Femur (tissue), 1 donor: ENCODE data around the gene RNASE4.
"Not testable (repeated sequence)": the region's sequence is repeated elsewhere in the genome, so short reads cannot be mapped to it uniquely, and the experiment has no call there.

Source experiments
- DNase-seq: peaks from one replicate; pipeline ENCODE4 v3.0.0-alpha.2; 2017

The RNASE4 gene, protein sequence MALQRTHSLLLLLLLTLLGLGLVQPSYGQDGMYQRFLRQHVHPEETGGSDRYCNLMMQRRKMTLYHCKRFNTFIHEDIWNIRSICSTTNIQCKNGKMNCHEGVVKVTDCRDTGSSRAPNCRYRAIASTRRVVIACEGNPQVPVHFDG

DNA sequence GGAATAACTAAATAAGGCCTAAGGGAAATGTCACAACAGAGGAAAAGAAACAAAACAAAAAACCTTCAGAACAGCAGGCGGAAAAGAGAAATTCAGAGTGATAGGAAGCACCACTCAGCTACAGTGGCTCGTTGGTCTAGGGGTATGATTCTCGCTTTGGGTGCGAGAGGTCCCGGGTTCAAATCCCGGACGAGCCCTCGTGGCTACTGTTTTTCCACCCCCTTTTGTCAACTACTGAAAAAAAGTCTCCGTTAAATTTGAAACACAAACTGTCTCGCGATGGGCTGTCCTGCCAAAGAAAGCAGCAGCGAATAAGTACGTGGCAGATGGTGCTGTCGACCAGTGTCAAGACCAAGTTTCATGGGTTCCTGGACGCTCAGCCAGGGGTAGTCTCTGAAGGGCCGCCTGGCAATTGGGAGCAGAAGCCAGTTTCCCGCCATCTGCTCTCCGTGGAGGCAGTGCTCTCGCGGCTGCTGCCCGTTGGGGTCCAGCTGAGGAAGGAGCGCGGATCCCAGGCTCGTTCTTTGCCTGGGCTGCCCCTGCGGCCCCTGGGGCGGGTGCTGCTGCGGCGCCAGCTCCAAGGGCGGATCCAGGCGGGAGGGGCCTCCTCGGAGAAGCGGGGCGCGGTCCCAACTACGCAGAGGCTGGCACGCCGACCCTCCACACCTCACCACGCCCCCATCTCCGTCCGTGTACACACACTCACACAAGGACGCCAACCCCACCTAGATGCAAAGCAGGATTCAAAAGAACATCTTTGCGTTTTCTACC, at the start of gene RNASE4:
TSS of gene RNASE4 (plus strand) at position 670 of the 771 bp plus-strand sequence. CDS start 14,812 bp downstream, outside the sequence.
- DNase-seq: peak; percentile 91

DNA sequence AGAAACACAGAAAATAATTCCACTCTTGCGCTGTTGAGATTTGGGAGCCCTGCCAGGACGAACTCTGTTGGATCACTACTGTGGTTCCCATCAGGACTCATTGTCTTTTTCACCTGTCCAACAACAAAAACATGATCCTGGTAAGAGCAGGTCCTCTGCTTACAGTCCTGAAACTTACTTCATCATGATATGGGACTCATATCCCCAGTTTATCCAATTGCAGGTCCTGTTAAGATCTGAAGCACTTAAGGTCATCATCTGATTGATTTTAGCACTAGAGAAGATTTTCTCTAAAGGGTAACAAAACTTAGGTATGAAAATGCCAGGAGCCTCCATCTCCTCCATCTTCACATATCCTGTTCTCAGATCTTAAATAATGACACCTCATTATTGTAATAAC, 42.8 kb upstream of the RNASE4 start, which contains the start of gene OR6S1:
TSS of gene OR6S1 (minus strand) at position 101 of the 400 bp plus-strand sequence. CDS start at position 101, 0 bp downstream.
- no peak for DNase-seq

DNA sequence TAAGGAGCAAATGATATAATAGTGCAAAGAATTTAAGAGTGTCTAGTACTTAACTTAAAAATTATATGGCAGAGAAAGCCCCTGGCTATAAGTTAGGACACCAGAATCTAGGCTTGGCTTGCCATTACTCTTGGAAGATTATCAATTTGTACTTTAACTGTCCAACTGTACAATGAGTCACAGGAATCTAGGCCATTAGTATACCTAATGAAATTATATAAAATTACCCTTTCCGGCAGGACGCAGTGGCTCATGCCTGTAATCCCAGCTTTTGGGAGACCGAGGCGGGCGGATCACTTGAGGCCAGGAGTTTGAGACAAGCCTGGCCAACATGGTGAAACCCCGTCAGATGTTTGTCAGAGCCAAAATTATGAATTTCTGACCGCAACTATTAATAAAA, 42.2 kb upstream of the RNASE4 start:
- no peak for DNase-seq

DNA sequence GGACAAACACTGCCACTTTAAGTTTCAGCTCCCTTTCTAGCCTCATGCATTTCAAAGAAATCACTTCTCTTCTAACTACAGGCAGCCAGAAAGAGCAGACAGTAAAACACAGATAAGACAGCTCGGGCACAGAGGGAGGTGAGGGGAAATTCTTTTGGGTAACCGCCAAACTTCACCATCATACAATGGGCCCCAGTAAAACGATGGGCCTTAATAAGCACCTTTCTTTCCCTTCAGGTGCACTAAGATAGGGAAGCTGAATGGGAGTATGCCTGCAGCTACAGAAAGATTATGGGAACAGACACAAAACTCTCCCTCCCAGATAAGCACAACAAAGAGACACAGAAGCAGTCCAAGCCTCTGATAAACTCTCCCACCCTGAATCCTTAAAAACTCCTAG, 41.6 kb upstream of the RNASE4 start:
- not testable (repeated sequence) for DNase-seq

DNA sequence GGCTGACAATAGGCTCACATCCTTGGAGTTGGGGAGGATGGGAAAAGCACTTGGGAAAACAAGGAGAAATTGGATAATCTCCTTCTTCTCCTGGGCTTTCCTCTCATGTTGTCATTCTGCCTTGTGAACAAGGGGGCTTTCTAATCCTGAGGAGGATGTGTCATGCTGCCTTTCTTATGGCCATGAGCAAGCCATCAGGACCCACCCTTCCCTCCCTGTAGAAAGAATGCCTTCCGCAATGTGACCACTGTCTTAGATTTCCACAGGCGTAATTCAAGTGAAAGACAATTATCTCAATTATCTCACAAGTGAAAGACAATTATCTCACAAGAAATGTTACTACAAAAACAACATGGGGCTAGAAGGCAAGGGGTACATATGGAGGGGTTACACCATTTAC, 39.8 kb upstream of the RNASE4 start:
- DNase-seq: no peak

DNA sequence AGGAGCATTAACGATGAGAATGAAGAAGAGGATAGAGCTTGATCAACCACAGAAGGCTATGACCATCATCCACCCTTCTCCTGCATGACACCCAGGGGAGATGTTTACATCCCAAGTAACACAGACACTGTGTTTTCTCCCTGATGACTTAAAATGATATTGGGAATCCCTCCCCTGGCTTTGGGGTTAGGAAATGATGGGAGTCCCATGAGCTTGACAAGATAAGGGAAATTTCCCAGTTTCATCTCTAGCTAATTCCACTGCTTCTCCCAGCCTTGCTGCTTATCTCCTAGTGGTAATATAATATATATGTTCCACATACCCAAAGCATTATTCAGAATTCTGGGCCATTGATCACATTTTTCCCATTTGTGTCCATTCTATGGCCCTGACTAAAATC, 38.9 kb upstream of the RNASE4 start:
- no peak for DNase-seq

DNA sequence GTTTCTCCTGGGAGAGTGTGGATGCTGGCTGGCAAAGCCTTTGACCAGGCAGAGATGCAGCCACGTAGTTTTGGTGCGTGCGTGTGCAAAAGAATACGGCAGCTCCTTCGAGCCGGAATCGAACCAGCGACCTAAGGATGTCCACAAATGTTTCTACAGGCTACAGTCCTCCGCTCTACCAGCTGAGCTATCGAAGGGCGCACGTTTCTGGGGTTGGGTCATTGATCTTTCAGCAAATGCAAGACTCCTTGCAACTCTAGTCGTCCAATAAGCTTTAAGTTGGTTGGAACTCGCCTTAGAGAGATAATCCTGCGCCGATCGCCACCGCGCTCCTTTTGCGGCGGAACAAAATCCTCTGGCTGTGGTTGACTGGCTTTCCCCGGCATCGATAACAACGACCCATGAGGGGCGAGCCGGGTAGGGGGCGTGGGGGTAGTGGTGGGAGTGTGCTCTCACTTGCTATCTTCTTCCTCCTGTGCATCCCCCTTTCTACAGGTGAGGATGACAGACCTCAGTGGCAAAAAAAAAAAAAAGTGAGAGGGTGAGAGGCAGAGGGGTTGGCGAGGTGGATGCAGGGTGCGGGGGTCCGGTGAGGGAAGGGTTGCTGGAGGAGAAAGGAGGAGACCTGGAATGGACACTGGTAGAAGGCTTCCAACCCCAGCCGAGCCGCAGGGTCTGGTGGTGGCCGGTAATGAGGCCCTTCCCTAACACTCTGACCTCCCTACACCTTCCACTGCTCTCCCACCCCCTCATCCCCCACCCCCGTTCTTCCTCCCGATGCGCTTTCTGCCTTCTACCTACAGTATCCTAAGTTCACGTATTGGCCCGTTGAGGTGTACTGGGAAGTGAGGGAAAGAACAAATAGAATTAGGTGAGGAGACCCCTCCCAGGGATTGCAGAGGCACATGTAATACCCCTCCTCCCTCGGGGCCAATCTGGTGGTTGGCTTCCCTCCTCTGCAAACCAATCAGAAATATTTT, 31.1 kb upstream of the RNASE4 start:
- DNase-seq: no peak

DNA sequence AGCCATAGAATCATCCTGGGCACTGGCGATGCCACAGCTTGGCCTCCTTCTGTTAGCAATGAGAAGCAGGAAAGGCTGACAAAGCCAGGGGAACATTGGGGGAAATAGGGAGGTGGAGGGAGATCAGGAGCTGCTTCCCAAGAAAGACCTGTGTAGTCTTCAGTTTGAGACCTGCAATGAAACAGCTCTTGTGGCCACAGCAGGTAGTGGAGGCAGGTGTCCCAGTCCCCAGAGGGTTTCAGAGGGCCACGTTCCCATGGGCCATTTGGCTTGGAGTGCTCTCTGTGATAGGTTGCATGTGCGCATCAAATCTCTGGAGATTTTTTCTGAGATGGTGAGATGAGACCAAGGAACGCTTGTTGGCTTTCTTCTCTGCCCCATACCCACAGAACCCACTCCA, 28.5 kb upstream of the RNASE4 start:
- no peak for DNase-seq

DNA sequence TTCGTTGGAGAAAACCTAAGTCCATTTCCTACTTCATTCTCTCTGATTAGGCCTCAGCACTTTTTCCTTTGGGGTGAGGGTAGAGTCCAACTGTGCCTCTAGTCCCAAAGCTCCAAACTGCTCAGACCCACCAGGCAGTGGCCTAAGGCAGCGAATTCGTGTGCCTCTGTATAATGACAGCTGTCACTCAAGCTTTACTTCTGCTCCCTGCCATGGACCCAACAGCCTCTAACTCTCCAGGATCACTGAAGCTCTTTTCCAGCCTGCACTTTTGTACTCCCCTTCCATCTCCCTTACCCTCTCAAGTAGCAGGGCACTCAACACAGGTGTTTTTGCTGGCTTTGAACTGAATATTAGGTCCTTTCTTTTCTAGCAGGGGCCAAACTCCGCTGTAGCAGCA, 28.1 kb upstream of the RNASE4 start:
- DNase-seq: no peak

DNA sequence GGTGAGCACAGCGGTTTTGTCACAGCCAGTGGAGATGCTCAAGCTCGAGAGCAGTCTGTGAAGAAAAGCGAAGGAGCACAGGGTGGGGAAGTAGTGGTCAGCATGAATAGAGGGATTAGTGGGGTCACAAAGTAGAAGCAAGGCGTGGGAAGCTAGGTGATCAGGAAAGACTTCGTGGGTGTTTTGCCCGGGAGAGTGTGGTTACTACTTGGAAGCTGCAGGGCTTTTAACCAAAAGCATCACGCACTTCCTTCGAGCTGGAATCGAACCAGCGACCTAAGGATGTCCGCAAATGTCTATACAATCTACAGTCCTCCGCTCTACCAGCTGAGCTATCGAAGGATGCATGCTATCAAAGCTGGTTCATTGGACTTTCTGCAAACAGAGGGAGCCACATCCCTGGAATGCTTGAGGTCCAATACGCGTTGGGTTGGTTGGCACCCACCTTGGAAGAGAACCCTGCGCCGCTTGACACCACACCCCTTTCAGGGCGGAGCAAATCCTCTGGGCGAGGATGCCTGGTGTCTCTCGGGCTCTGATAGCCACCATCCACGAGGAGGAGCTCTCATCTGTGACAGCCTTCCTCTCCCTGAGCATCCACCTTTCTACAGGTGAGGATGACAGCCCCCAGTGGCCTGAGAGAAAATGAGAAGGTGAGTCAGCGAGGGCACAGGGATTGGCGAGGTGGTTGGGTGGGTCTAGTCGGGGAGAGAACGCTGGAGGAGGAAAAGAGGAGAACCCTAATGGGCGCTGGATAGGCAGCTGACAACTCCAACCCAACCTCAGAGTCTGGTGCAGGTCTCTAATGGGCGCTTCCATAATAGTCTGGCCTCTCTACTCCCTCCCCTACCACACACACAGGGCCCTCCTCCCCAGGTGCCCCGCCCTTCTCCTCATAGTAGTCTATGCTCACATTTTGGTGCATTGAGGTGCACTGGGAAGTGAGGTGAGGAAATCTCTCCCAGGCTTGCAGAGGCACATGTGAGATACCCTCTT, 26.8 kb upstream of the RNASE4 start:
- DNase-seq: no peak

DNA sequence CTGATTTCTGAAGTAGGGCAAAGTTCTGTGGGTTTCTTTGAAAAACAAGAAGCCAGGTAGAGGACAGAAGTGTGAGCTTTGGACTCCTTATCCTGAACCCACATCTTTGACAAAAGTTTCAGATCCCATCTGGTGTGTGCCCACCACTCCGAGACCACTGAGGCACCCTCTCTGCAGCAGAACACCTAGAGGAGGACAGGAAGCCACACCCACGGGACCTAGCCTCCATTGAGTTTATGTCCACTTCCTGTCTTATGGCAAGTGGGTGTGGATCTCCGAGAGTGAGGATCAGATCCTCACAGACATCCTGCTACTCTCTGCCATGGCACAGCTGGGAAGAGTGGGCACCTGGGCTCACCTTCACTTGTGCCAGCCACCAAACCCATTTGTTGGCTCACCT, 26.1 kb upstream of the RNASE4 start:
- DNase-seq: no peak

DNA sequence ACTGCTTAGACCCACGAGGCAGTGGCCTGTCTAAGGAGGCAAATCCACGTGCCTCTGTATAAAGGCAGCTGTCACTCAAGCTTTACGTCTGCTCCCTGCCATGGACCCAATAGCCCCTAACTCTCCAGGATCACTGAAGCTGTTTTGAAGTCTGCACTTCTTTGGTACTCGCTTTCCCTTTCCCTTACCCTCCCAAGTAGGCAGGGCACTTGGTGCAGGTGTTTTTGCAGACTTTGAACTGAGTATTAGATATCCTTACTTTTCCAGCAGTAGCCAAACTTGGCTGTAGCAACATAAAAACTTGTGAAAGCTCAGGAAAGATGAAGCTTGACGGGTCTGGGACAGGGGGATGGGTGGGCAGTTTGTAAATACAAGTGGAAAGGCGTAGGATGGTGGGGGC, 25.0 kb upstream of the RNASE4 start:
- DNase-seq: no peak

DNA sequence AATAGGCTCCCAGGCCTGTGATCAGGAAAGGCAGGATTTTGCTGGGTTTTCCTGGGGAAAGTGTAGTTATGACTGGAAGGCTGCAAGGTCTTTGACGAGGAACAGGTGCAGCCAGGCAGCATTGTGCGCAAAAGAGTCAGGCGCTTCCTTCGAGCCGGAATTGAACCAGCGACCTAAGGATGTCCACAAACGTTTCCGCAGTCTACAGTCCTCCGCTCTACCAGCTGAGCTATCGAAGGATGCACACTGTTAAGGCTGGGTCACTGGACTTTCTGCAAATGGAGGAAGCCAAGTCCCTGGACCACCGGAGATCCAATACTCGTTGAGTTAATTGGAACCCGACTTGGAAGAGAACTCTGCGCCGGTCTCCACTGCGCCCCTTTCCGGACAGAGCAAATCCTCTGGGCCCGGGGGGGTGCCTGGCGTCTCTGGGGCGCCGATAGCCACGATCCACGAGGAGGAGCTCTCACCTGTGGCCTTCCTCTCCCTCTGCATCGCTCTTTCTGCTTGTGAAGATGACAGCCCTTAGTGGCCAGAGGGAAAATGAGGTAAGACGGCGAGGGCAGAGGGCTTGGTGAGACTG, 24.5 kb upstream of the RNASE4 start:
- DNase-seq: no peak

DNA sequence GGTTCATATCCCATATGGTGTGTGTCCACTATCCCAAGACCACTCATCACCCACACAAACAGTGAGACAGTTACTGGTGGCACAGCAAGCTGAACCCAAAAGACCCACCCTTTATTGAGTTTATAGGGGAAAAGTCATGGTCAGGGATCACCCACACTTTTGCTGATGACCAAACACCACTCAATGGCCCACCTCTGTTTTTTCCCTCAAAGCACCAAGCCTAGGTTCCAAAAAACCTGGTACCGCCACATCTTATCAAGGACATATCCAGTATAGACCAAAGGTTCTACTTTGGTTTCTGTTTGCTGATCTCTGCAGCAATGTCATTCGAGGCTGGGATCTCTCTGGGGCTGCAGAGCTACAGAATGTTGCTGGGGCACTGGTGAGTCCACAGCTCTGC, 23.2 kb upstream of the RNASE4 start:
- DNase-seq: no peak

DNA sequence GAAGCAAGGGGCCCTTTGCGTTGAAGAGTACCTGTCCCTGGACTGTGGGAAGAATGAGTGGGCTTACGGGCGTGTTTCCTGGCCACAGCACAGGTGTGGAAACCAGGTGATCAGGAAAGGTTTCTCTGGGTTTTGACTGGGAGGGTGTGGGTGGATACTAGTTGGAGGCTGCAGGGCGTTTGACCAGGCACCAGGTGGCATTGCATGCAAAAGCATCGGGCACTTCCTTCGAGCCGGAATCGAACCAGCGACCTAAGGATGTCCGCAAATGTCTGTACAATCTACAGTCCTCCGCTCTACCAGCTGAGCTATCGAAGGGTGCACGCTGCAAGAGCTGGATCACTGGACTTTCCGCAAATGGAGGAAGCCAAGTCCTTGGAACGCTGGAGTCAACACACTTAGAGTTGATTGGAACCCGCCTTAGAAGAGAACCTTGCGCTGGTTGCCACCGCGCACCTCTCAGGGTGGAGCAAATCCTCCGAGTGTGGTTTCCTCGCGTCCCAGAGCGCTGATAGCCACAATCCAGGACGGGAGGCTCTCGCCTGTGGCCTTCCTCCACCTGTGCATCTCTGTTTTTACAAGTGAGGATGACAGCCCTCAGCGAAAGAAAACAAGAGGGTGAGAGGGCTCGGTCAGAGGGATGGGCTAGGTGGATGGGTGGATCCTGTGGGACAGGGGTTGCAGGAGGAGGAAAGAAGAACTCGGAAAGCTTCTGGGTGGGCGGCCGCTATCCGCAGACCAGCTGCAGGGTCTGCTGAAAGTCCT, 21.2 kb upstream of the RNASE4 start:
- DNase-seq: peak; percentile 60

DNA sequence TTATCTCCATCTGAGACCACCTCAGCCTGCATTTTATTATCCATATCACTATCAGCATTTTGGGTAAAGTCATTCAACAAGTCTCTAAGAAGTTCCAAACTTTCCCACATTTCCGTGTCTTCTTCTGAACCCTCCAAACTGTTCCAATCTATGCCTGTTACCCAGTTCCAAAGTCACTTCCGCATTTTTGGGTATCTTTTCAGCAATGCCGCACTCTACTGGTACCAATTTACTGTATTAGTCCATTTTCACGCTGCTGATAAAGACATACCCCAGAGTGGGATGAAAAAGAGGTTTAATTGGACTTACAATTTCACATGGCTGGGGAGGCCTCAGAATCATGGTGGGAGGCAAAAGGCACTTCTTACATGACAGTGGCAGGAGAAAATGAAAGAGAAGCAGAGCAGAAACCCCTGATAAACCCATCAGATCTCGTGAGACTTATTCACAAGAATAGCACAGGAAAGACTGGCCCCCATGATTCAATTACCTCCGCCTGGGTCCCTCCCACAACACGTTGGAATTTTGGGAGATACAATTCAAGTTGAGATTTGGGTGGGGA, 17.9 kb upstream of the RNASE4 start:
- DNase-seq: not testable (repeated sequence)

DNA sequence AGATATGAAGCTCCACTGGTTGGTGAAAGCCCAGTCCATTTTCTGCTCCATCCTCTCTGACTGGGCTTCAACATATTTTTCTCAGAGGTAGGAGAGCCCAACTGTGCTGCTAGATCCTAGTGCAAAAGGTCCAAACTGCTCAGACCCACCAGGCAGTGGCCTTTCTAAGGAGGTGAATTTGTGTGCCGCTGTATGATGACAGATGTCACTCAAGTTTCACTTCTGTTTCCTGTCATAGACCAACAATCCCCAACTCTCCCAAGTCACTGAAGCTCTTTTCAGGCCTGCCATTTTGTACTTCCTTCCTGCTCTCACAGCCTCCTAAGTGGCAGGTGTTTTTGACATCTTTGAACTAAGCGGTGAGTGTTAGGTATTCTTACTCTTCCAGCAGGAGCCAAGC, 16.4 kb upstream of the RNASE4 start:
- DNase-seq: no peak

DNA sequence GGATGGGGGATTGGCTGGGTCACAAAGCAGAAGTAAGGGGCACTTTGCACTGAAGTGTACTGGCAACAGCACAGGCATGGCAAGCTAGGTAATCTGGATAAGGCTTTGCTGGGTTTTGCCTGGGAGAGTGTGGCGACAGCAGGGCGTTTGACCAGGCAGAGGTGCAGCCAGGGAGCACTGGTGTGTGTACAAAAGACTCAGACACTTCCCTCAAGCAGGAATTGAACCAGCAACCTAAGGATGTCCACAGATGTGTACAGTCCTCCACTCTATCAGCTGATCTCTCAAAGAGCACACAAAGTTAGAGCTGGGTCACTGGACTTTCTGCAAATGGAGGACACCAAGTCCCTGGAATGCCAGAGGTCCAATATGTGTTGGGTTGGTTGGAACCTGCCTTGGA, 15.4 kb upstream of the RNASE4 start:
- DNase-seq: no peak

DNA sequence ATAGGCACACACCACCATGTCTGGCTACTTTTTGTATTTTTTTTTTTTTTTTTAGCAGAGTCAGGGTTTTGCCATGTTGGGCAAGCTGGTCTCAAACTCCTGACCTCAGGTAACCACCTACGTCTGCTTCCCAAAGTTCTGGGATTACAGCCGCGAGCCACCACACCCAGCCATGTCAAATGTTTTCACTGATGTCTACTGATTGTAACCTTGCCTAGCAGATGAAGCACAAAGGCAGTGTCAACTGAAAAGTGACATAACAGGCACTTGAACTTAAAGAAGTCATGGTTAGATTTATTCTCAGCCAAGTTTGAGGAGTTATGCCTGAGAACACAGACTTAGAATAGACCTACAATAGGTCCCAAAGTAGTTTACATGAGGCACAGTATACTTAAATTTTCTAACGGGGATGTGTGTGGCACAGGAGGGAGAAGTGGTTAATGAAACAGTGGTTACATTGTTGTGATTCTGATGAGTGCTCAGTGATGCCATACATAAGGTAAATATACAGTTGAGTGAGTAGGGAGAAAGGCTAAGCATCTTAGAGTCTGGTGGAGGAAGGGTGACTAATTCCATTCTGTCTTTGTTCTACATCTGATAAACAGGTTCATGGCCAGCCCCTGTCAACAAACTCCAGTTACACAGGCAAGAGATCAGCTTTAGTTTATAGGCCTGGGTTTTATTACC, 12.6 kb upstream of the RNASE4 start:
- DNase-seq: no peak

DNA sequence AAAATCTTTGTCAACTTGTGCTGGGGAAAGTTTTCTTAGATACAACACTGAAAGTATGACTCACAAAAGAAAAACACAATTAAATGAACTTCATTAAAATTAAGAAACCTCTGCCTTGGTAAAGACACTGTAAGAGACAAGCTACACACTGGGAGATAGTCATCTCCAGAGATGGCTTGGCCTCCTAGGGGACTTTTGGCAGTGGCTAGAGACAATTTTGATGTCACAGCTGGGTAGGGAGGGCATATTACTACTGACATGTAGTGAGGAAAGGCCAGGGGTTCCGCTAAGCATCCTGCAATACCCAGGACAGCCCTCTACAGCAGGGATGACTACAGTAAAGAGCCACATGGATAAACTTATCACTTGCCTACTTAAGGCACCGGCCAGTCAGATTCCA, 8.7 kb upstream of the RNASE4 start:
- DNase-seq: no peak
